Stimulated activated CD8-positive, alpha-beta memory T cell treated with anti-CD3 and anti-CD28 coated beads, Interleukin-4, amount 100 ng/mL, for 48 hours (primary cell): ENCODE data around the gene MBD5.
"Not testable (repeated sequence)": the region's sequence is repeated elsewhere in the genome, so short reads cannot be mapped to it uniquely, and the experiment has no call there.

Experiments
- DNase-seq: peaks from one replicate; pipeline ENCODE4 v3.0.0-alpha.2; 2020

The MBD5 gene

DNA sequence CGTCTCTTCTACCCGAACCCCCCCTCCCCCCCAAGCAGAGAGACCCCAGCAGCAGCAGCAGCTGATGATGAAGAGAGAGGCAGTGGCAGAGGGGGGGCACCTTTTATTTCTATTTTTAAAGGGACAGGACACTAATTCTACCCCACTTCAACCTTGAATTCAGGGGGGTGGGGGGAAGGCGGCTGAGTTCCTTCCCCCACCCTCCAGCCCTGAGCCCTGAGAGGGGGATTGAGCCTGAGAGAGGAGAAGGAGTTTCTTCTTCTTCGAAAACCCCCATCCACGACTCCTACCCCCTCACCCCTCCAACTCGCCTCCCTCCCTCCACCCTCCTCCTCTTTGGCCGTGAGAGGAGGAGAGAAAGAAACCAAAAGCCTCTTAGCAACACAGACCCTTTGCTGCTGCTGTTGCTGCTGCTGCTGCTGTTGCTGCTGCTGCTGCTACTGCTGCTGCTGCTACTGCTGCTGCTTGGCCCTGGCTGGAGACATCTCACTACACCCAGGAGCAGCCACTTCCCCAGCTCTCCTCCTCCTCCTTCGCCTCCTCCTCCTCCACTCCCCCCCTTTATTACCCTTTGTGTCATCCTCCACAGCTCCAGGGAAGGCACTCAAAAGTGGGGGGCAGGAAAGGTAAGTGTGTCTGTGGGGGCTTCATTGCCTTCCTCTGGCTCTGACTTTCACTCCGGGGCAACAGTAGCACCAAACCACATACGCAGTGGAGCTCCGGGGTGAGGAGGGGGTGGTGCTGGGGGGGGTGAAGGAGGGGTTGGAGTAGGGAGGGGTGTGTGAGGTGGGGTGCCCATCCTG lies at the start of gene MBD5:
MBD5 (plus strand) TSS at position 33 of the 803 bp plus-strand sequence.
- DNase-seq: peak; percentile 62

DNA sequence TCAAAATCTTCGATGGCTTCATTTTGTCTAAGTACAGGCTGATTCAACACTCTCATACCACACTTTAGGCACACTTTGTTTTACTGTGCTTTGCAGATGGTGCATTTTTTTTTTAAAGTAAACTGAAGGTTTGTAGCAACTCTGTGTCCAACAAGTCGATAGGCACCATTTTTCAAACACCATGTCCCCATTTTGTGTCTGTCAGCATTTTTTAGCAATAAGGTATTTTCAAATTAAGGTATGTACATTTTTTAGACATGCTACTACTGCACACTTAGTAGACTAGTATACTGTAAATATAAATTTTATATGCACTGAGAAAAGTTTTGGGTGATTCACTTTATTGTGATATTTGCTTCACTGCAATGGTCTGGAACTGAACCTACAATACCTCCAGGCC lies 44.8 kb upstream of the MBD5 start:
- DNase-seq: no peak

DNA sequence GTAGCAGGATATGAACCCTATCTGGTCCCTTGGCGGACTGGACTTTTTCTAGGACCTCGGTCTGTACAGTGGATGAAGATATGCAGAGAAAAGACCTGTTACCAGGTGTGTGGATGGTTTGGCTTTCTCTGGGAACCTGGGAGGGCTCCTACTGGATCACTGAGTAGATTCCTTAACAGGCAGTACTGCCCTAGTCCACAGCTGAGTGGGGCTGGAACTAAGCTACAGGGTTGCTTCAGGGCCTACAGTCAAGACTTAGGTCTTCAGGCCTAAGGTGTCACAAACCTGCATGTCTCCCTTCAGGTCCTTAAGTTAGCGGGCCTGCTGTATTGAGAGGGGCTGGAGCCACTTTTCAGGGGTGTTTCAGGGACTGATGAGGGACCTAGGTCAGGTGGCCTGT lies 43.2 kb upstream of the MBD5 start:
- no peak for DNase-seq

DNA sequence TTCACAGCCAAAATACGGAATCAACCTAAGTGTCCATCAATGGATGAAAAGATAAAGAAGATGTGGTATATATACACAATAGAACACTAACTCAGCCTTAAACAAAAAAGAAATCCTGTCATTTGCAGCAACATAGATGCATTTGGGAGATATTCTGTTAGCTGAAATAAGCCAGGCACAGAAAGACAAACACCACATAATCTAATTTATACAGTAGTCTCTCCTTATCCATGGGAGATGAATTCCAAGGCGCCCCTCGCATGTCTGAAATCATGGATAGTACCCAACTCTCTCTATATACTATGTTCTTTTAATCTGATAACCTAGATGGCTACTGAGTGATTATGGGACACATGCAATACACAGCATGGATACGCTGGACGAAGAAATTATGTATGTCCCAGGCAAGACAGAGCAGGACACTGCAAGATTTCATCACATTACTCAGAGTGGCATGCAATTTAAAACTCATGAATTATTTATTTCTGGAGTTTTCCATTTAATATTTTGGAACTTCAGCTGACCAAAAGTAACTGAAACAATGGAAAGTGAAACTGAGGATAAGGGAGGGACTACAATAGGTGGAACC lies 39.9 kb upstream of the MBD5 start:
- no peak for DNase-seq

DNA sequence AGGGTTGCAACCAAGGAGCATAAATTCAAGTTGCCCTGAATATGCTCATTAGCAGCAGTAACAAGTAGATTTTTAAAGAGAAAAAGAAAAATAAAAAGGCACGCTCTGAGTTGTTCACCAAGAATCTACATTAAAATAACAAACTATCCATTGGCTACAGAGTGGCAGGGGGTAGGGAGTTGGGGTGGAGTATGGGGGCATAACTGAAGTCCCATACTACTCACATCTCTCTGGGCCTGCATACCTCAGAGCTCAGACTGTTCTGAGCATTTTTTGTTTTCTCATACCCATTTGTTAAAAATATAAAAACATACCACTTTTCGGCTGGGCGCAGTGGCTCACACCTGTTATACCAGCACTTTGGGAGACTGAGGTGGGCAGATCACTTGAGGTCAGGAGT lies 31.8 kb upstream of the MBD5 start:
- DNase-seq: no peak

DNA sequence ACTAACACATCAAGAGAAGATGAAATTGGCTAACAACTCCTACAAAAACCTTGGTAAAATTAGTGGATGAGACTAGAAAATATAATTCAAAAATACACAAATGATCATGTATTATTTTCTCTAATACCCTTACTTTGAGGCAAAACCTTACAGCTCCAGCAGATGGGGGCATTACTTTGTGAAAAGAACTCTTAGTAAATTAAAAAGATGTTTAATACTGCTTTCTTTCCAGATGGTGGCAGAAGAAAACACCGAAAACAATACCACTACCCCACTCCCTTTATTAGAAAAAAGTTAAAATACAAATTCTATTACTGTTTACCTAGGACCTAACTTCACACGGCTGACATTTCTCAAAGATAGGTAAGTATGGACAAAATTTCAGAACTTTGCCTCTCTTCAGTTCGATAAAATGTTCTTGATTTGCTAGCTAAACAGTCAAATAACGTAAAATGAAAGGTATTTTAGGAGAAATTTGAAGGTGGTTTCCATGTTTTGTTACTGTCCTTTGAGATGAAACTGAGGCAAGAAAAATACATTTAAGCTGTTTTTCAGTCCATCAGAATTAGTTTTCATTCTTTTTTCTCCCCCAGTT lies 31.0 kb upstream of the MBD5 start:
- no peak for DNase-seq

DNA sequence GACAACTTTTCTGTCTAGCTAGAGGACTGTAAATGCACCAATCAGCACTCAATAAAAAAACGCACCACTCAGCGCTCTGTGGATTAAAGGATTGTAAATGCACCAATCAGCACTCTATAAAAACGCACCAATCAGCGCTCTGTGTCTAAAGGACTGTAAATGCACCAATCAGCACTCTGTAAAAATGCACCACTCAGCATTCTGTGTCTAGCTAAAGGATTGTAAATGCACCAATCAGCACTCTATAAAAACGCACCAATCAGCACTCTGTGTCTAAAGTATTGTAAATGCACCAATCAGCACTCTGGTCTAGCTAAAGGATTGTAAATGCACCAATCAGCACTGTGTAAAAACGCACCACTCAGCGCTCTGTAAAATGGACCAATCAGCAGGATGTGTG lies 25.9 kb upstream of the MBD5 start:
- DNase-seq: not testable (repeated sequence)

DNA sequence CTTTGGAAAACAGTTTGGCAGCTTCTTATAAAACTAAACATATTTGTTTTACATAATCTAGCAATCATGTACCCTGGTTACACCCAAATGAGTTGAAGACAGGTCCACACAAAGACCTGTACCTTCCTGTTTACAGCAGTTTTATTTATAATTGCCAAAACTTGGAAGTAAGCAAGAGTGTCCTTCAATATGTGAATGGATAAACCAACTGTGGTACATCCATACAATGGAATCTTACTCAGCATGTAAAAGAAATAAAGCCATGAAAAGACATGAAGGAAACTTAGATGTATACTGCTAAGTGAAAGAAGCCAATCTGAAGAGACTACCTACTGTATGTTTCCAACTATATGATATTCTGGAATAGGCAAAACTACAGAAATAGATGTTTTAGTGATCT lies 24.1 kb upstream of the MBD5 start:
- no peak for DNase-seq

DNA sequence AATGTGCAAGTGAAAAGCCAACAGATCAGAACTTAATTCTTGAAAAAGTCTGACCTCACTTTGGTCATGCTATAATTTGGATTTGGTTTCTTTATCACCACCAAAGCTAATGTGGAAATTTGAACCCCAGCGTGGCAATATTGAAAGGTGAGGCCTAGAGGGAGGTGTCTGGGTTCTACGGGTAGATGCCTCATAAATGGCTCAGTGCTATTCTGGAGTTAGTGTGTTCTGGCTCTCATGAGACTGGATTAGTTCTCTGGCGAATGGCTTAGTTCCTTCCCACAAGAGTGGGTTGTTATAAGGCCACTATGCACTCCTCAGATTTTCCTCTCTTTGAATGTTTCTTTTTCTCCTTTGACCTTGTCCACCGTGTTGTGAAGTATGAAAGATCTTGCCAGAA lies 22.7 kb upstream of the MBD5 start:
- no peak for DNase-seq

DNA sequence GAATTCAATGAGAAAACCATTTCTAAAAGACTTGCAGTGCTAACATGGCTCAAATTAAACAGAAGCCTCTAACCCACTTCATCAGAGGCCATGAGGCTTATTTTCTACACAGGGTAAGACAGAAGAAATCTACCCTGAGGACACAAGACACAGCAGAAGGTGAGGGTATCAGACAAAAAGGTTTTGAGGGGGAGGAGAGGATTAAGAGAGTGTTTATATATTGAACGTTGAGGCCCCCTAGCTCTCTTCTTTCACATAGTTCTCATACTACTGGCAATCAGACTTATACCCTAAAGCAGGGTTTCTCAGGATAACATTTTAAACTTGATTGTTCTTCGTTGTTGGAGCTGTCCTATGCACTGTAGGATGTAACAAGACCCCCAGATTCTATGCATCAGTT lies 21.8 kb upstream of the MBD5 start:
- no peak for DNase-seq

DNA sequence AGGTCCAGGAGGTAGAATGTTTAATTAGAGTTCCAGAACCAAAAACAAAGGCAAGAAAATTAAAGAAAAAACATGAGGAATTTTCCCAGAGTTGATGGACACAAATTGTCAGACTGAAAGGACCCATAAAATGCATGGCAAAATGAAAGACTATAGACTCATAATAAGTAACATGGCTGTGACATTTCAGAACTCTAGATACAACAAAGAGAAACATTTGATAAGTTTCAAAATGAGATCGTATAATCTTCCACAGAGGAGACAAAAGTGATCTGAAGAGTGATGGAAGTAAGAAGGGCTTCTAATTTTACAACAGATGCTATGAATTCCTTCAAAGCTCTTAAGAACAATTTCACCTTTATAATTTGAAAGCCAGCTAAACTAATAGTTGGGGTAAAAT lies 20.8 kb upstream of the MBD5 start:
- DNase-seq: no peak

DNA sequence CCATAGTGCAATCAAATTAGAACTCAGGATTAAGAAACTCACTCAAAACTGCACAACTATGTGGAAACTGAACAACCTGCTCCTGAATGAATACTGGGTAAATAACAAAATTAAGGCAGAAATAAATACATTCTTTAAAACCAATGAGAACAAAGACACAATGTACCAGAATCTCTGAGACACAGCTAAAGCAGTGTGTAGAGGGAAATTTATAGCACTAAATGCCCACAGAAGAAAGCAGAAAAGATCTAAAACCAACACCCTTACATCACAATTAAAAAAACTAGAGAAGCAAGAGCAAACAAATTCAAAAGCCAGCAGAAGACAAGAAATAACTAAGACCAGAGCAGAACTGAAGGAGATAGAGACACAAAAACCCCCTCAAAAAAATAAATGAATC lies 18.5 kb upstream of the MBD5 start:
- DNase-seq: not testable (repeated sequence)

DNA sequence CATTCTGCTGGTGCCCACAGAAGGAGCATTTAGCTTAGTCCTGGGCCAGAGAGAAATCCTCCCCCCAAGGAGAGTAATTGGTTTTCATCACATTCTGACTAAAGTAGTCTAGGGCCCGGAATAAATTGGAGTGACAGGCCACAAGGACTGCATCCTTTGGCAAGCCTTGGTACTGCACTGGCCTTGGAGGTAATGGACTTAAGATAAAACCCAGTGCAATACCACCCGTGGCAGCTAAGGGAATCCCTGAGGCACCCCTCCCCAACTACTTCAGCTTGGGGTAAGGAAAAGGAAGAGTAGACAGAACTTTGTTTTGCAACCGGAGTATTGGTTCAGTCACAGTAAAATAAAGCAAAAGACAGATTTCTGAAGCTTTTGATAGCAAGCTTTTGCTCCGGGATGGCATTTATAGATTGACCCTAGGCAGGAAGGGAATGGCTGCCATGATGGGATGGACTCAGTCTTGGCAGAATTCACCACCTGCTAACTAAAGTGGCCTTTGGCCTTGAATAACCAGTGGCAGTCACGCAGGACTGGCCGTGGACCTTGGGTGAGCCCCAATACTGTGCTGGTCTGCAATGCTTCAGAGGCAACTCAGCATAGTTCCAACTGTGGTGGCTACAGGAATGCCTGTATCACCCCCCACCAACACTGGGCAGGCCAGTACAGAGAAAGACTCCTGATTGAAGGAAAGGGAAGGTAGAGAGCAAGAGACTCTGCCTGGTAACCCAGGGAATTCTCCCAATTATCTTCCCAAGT lies 14.5 kb upstream of the MBD5 start:
- DNase-seq: no peak

DNA sequence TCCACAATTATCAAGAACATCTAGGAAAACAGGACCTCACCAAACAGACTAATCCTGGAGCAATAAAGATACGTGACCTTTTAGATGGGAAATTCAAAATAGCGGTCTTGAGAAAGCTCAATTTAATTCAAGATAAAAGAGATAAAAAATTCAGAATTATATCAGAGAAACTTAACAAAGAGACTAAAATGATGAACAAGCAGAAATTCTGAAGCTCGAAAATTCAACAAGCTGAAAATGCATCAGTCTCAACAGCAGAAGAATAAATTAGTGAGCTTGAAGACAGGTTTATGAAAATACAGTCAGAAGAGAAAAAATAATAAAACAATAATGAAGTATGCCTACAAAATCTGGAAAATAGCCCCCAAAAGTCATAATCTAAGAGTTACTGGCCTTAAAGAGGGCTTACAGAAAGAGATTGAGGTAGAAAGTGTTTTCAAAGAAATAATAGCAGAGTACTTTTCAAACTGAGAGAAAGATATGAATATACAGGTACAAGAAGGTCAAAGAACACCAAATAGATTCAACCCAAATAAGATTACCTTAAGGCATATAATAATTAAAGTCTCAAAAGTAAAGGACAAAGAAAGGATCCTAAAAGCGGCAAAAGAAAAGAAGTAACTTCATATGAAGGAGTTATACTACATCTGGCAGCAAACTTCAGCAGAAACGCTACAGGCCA lies 13.5 kb upstream of the MBD5 start:
- no peak for DNase-seq

DNA sequence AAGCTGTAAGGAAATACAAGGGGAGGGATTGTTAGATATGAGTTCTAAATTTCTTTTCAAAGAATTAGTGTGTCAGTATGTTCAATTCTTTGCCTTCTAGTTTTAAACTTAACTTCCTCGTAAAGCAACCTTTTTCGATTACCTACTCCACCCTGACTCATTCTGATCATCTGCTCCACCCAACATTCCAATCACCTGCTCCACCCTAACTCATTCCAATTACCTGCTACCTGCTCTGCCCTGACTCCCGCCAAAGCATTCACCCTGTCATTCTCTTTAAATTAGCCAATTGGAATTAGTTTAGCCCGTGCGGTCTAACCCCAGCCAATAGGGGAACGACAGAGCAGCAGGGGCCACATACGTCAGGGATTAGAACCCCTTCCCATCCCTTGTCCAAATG lies 12.5 kb upstream of the MBD5 start:
- DNase-seq: not testable (repeated sequence)

DNA sequence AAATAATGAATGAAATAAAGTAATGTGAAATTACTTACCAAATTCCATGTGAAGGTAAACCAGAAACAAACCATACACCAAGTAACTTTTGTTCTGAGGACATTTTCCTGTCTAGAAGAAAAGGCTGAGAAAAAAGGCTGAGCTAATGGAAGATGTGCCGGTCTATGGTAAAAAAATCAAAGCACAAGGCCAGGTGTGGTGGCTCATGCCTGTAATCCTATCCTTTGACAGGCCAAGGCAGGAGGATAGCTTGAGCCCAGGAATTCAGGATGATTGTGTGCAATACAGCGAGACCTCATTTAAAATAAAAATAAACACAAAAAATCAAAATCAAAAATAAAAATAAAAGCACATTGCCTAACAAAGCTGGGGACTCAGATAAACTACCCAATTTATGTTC lies 7.0 kb upstream of the MBD5 start:
- DNase-seq: no peak

DNA sequence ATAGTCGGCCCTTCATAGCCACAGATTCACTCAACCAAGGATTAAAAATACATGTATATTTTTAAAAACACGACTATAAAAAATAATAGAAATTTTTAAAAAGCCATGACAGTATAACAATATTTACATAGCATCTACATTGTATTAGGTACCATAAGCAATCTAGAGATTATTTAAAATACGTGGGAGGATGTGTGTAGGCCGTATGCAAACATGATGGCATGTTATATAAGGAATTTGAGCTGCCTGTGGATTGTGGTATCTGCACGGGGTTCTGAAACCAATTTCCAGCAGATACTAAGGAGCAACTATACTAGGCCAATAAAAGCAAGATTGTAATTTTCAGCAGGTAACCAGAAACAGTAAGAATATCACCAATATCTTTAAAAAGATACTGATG lies 6.3 kb upstream of the MBD5 start:
- no peak for DNase-seq

DNA sequence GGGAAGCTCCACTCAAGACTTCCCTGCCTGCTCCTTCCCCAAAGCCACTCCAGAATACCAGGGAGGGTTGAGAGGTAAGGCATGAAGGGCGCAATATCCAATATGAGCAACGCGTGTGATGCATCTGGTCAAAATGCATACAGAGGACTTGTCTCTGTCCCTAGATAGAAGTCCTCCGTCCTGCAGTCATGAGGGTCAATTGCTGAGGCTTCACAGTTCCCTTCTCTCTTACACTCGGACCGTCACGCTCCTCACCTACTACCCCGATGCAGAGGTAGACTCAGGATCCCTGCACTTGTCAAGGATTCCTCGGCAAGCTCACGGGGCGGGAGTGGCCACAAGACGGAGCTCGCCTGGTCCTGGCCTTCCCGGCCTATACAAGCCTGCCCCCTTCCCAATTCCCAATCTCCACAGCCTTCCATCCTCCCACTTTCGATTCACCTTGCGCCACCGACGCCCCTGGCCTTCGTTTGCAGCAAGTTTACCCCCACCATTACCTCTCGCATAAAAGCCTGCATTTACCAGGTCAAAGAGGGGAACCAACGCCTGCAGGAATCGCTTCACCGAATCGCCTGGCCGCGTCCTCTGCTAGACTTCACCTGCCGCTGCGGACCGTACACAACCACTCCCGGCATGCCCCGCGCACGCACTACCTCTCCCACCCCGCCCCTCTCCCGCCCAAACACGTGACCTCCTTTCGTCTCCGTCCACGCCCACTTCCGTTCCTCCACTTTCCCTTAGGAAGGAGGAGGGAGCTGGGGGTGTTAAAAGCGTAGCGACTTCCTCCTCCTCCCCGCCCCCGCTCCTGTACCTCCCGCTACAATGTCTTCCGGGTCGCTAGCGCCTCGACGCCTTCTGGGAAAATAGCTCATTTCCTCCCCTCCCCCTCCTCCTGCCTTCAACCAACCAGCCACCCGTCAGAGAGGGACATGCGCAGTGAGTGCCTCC lies 506 bp upstream of the MBD5 start, which contains the start of gene ORC4:
ORC4 (minus strand) TSS at position 627 of the 948 bp plus-strand sequence. CDS start 44,779 bp downstream, outside the sequence.
- DNase-seq: peak; percentile 95

DNA sequence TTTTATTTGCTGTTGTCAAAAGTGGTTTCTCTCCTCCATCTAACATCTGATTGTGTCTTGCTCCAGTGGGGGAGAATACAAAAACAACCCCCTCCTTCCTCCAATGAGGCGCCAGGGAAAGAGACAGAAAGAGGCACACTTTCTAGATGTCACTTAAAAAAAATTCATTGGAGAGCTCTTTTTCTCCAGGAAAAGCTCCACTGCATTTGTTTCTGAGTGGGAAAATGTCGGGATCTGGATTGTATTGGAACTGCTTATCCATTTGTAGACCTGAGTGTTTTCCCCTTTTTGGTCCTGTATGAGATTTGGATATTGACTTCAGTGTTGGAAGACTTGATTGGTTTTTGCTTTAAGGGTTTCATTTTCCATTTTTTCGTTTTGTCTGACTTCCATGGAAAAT lies 995 bp downstream of the MBD5 start:
- no peak for DNase-seq

DNA sequence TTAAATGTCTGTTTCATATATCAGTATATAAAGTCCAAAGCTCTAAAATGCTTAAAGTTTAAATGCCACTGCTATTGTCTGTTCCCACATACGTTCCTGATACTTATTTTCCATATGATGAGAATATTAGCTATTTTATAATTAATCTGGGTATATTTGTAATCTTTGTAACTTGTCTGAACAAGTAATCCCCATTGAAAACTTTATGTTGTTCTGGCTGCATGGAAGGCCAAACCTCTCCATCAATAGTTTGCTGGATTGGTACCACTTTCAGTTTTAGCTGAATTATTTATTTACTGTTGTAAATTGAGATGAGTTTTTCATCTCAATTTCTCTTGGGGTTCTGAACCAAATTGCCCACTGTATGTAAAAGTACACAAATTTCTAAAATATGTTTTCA lies 1.5 kb downstream of the MBD5 start:
- no peak for DNase-seq

DNA sequence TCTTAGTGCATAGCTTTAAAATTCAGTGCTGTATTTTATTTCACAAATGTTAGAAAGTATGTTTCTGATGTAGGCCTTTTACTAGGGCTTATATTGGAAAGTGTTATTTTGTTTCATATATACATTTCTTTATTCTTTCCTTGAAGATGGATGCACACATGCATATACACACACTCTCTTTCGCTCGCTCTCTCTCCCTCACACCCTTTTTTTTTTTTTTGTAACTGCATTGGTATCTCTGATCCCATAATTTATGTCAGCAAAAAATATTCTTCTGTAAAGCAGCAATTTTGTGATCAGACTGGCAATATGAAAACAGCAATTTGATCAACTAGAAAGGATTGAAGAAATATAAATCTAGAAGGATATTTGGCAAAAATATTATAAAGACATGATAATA lies 2.0 kb downstream of the MBD5 start:
- no peak for DNase-seq

DNA sequence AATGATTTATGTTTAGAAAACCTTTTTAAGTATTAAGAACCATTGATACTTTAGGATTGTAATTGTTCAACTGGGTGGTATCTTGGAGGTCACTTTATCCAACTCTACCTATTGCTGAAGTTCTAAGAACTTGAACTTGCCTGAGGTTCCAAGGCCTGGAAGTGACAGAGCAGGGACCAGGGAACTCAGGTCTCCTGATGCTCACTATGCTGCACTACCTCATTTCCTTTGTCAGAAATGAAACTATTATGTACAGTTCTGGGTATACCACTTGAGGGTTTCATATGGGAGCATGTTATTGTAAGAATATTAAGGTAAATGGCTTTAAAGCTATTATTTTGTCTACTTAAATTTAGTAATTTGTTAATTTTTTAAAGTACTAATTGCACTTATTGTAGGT lies 3.0 kb downstream of the MBD5 start:
- no peak for DNase-seq
